HG03097 (cell line): ENCODE data around the gene AGR3.
"Not testable (repeated sequence)": the region's sequence is repeated elsewhere in the genome, so short reads cannot be mapped to it uniquely, and the experiment has no call there.

Experiments used
- ATAC-seq: cut with Tn5 transposase; IDR thresholded peaks from one replicate; pipeline ENCODE4 v1.9.1; 2021; ENCODE audit not compliant: unreplicated experiment, low FRiP score

AGR3 gene

GRCh38 chr7:16891874-16892643 is 10.3 kb upstream of the AGR3 start:
- no peak for ATAC-seq

DNA sequence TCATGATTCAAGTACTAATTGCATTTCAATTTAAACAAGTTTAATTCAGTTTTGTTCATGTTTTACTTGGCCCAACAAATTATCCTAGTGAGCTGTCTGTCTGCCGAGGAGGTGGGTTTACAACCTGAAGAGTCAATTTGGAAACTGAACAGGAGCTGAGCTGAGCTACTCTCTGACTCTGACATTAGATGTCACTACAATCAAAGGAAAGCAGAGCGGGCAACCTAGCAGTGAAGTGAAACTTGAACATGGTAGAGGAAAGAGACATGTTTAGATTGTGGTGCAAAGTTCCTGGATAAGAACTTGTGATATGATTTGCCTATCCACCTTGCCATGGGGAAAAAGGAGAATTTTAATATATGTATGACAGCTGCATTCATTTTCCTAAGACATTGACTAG is 9.6 kb upstream of the AGR3 start:
- ATAC-seq: no peak

DNA sequence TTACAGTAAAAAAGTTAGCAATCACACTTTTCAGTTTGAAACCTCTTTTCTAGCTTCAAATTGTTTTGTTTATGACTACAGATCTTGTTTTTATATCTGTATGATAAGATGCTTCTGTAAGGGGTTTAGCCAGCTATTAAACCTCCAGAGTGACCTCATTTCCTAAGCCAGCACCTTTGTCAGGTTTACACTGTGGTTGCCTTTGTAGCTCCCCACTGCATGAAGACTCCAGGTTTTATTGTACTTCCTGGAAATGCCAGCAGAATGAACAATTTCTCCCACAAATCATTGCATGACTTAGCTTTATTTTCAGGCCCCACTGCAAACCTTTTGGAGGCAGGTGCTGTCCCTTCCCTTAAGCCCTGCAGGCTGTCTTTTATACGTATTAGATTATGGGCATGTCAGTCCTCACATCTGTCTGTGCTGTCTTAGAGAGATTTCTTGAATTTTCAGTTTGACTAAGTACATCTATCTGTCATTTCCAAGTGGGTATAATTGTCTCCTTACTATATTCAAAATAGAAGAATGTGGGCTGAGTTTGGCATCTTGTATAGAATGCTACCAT is 8.2 kb upstream of the AGR3 start:
- ATAC-seq: no peak

DNA sequence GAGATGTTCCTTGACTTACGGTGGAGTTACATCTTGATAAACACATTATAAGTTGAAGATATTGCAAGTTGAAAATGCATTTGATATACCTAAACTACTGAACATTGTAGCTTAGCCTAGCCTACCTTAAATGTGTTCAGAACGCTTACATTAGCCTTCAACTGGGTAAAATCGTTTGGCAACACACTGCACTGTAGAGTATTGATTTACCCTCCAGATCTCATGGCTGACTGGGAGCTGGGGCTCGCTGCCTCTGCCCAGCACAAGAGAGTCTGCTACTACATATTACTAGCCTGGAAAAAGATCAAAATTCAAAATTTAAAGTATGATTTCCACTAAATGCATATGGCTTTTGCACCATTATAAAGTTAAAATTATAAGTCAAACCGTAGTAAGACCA is 7.5 kb upstream of the AGR3 start:
- ATAC-seq: no peak

DNA sequence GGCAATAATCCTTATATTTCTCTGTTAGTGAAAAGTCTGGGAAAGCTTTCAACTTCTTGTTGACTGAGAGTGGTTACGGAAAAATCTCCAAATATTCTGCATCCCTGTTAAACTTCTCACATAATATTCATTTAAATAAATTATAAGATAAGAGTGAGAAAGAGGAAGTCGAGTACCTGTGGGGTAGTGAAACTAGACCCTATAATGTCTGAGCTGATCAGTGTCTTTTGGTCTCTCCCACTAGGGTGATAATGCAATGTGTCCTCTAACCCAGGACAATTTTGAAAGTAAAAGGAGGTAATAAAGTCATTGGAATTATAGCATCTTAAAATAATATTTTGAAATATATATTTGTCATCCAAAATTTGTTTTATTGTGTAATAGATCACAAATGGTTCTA is 2.1 kb upstream of the AGR3 start:
- ATAC-seq: no peak

GRCh38 chr7:16880554-16880953 is 1.2 kb downstream of the AGR3 start:
- no peak for ATAC-seq

DNA sequence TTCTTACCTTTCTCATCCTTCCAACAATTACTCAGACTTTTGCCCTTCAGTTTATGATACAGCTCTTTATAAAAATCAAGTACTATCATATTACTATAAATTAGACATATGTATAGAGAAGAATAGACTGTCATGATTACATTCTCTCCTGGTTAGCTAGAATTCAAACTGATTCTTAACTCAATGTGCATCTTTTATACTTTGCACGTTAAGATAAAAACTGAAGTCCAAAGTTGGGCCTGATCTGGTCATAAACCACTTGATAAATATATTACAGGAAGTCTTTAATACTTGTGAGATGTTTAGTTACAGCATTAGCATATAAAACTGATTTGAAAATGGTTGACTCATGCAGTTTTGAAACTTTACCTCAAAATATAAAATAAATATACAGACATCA is 2.6 kb downstream of the AGR3 start:
- no peak for ATAC-seq

- ATAC-seq: no peak
These were observed 5.9 kb downstream of the AGR3 start for GRCh38 chr7:16875861-16876260.

DNA sequence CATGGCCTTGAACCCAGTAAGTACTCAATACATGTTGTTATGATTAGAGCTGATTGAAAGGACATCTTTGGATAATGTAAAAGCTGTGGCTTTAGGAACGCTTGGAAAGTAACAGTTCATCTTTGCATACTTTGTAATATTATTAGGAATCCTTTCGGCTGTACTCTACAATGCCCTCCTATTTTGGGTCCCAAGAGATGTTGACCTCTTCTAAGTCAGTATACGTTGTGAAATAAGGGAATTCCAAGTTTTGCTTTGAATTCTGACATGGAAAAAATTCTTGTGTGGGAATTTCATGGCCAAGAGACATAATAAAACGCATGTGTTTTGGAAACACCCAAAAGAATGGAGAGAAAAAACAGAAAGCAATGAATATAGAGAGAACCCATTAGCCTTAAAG is 7.7 kb downstream of the AGR3 start:
- no peak for ATAC-seq

DNA sequence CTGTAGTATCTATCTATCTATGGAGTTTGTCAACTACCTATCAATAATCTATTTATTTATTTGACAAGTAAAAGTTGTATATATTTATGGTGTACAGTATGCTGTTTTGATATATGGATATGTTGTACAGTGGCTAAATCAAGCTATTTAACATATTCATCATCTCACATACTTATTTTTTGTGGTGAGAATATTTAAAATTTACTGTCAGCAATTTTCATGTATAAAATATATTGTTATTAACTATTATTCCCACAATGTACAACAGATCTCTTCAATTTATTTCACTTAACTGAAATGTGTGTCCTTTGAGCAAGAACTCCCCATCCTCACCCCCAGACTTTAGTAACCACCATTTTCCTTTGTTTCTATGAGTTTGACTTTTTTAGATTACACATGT is 14.5 kb downstream of the AGR3 start:
- no peak for ATAC-seq

- not testable (repeated sequence) for ATAC-seq
These were observed 28.6 kb downstream of the AGR3 start for GRCh38 chr7:16853189-16853588.

DNA sequence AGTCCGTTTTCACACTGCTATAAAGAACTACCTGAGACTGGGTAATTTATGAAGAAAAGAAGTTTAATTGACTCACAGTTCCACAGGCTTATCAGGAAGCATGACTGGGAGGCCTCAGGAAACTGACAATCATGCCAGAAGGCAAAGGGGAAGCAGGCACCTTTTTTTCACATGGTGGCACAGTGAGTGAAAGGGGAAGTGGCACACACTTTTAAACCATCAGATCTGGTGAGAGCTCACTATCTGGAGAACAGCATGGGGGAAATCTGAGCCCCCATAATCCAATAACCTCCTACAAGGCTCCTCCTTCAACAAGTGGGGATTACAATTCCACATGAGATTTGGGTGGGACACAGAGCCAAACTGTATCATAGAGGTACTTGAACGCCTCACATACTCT is 30.0 kb downstream of the AGR3 start:
- no peak for ATAC-seq

DNA sequence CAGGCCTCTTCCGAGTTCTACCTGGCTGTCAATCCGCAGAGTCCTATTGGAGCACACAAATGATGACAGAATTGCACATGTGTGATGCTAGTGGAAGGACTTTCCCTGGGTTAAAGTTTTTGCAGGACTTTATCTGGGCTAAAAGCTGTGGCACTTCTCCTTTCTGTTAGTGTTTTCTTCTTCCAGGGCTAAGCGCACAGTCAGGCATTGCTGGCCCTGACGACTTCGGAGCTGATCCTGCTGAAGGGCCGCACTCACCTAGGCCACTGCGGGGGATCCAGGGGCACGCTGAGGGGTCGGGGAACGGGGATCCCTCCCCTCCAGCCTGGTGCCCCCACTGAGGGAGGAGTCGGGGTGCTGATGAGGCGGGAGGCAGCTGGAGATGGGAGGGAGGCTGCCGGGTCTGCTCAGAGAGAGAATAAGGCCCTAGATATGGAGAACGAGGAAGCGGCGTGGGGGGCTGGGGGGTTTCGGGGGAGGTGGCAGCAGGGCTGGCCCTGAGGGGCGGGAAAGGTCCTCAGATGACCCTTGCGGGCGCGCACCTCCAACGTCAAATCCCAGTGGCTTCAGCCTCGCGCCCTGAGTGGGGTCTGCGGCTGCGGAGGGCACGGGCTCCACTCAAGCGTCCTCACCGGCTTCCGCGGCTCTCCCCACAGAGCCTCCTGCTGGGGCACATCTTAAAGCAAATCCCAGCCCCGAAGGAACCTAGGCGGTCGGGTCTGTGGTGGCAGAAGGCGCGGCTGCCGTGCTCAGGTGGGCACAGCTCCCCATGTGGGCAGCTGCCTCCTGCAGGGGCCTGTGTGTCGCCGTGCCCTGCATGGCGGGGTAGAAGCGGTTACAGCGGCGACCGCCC is 30.9 kb downstream of the AGR3 start:
- no peak for ATAC-seq

- no peak for ATAC-seq
These were observed 32.3 kb downstream of the AGR3 start for GRCh38 chr7:16849296-16850148.

DNA sequence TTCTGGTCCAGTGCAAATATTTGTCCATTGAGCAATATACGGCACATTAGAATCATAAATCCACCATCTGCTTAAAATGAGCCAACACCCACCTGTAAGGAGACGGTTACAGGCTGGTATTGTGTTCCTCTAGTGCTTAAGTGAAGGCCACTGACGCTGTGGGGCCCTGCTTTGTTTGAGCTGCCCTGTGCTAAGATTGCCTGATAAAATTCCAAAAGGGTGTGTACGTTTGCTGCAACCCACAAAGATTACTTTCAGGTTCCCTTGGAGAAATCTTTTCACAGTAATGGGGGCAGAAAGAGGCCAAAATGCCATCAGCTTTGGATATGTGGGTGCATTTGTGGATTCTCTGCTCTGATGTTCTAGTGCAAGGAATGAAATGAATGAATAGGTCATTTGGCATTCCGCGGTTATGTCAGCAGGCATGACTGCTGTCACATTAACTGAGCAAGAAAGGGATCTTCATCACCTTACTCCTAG is 34.4 kb downstream of the AGR3 start:
- no peak for ATAC-seq

DNA sequence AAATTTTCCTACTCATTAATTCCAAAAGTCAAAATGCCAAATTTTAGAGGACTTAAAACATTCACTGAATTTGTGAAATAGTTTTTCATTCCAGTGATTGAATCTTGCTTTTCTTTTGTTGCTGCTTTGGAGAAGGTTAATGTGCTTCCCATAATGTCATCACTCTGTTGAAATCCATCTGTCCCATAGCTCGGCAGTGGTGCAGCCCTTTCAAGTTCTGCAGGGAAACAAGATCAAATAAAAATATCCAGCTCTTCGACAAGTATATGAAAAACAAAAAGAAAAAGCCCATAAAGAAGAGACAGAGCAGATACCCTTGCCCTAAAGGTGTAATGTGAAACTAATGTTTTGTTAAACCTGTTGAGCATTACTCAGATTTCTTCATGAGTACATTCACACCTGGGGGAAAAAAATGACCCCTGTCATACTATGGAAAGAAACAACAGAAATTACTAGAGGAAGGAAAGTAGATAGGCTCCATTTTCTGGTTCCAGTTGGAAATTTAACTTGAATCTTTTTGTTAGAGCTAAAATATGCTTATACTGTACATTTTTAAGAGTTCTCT is 35.1 kb downstream of the AGR3 start:
- ATAC-seq: no peak

- no peak for ATAC-seq
These were observed 36.0 kb downstream of the AGR3 start for GRCh38 chr7:16845746-16846145.

DNA sequence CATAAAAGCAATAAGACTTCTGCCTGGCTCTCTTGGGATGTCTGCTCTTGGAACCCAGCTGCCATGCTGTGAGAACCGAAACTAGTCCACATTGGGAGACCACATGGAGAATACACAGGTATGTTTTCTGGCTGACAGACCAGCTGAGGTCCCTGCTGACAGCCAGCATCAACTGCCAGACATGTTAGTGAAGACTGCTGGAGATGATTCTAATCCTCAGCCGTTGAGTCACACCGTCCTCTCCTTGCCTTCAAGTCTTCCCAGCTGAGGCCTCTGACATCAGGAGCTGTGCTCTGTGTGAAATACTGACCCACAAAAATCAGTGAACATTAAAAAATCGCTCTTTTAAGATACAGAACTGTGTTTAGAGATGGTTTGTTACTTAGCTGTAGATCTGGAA is 40.1 kb downstream of the AGR3 start:
- no peak for ATAC-seq

GRCh38 chr7:16840094-16840493 is 41.7 kb downstream of the AGR3 start:
- ATAC-seq: no peak

GRCh38 chr7:16839646-16840045 is 42.1 kb downstream of the AGR3 start:
- no peak for ATAC-seq
